SH-SY5Y (cell line): ENCODE measurements around the gene LIN52.

Experiments
- GATA2 ChIP-seq: IDR thresholded peaks from 2 replicates; pipeline ENCODE4 v1.6.1; 2011; ENCODE audit warnings: mild to moderate bottlenecking, low read depth, low read length
- GATA3 ChIP-seq: IDR thresholded peaks from 2 replicates; pipeline ENCODE4 v1.6.1; 2011; ENCODE audit warnings: low read depth, mild to moderate bottlenecking, low read length, moderate library complexity

DNA sequence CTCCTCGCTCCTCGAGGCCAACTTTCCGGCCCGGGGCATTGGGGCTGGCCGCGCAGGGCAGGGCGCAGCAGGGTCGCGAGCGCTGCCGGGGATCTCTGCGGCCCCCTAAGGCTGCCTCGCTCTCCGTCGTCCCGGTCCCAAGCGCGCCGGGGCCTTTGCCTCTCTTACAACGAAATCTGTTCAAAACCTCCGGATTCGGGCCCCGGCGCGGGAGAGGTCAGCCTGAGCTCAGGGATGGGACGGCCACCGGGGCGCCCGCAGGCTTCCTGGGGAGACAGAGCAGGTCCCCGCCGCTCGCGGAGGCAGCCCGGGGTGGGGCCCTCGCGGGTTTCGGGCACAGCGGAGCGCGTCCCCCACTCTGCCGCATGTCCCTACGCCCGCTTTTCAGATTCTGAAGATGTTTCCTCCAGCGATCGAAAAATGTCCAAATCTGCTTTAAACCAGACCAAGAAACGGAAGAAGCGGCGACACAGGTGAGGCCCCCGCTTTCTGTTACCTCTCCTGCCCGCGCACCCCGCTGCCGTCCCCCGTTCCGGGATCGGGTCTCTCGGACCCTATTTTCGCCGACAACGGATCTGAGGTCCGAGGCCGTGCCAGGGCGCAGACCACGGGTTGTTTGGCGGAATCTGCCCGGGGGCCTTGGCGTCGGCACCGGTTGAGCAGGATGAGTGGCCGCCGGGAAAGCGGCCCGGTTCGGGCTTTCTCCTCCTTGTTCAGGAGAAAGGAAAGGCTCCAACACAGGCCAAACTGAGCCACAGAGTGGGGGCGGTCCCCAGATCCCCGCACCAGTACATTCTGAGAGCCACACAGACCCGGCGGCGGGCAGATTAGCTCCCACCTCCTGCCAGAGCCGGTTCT lies 156.3 kb downstream of the LIN52 start:
- no peak for TF ChIP-seq GATA2
- no peak for TF ChIP-seq GATA3
